VCaP (cell line): ENCODE results near the gene CAPZB.

Experiments used
- H3K27ac ChIP-seq: fragments of 450-650 bp; 2 replicates; pipeline ENCODE4 v1.5.1; 2017
- TF ChIP-seq, protein P1 (sequence below): fragments of 450-650 bp; conservative IDR thresholded peaks from 2 replicates; pipeline ENCODE4 v1.5.1; 2017; ENCODE audit warnings: mild to moderate bottlenecking, moderate library complexity

Gene CAPZB

DNA sequence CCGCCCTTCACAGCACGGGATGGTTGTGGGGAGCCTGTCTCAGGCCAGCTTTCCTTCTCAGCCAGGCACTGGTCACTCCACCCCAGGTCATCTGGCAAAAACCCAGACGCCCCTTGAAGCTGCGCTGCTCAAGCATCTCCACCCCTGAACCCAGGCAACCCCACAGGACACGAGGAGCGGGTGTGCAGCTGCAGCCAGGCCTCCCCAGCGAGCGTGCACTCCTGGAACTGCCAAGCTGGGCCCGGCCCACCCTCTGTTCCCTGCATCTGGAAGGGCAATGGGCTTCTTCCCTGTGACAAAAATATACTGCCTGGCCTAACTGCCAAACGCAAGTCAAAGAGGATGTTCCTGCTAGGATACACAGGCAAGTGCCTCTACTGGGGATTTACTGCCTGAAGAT lies 133.5 kb downstream of the CAPZB start:
- H3K27ac ChIP-seq, result peak overlapping the region; percentile 88
- TF ChIP-seq, protein P1, sequence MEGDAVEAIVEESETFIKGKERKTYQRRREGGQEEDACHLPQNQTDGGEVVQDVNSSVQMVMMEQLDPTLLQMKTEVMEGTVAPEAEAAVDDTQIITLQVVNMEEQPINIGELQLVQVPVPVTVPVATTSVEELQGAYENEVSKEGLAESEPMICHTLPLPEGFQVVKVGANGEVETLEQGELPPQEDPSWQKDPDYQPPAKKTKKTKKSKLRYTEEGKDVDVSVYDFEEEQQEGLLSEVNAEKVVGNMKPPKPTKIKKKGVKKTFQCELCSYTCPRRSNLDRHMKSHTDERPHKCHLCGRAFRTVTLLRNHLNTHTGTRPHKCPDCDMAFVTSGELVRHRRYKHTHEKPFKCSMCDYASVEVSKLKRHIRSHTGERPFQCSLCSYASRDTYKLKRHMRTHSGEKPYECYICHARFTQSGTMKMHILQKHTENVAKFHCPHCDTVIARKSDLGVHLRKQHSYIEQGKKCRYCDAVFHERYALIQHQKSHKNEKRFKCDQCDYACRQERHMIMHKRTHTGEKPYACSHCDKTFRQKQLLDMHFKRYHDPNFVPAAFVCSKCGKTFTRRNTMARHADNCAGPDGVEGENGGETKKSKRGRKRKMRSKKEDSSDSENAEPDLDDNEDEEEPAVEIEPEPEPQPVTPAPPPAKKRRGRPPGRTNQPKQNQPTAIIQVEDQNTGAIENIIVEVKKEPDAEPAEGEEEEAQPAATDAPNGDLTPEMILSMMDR, result no peak

DNA sequence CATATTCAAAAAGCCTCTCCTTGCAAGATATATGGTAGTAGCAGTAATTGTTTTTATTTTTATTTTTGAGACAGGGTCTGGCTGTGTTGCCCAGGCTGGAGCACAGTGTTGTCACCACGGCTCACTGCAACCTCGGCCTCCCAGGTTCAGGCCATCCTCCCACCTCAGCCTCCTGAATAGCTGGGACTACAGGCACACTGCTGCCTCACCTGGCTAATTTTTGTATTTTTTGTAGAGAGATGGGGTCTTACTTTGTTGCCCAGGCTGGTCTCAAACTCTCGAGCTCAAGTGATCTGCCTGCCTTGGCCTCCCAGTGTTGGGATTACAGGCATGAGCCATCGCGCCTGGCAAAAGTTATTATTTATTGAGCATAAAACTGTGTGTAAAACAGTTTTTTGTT lies 134.8 kb downstream of the CAPZB start:
- TF ChIP-seq, protein P1, result no peak

DNA sequence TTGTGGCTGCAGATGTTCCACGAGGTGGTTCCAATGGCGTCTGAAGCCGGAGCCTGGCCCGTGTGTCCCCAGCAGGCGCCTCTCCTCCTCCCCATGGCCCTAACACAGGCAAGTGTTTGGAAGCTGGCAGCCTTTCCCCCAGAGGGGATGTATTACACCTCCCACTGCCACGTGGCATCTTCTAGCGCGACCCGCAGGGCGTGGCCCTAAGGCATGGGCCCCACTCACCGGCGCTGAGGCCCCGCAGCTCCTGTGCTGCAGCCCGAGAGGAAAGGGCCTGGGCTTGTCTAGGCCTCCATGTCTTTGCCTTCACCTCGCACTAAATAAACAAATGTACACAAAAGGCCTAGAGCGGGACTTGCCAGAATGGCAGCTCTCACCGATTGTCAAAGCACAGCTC lies 135.3 kb downstream of the CAPZB start:
- TF ChIP-seq, protein P1, result no peak
- no peak overlapping the region for H3K27ac ChIP-seq

More for the DNA sequence above, 134.8 kb downstream of the CAPZB start:
- no peak overlapping the region for H3K27ac ChIP-seq

DNA sequence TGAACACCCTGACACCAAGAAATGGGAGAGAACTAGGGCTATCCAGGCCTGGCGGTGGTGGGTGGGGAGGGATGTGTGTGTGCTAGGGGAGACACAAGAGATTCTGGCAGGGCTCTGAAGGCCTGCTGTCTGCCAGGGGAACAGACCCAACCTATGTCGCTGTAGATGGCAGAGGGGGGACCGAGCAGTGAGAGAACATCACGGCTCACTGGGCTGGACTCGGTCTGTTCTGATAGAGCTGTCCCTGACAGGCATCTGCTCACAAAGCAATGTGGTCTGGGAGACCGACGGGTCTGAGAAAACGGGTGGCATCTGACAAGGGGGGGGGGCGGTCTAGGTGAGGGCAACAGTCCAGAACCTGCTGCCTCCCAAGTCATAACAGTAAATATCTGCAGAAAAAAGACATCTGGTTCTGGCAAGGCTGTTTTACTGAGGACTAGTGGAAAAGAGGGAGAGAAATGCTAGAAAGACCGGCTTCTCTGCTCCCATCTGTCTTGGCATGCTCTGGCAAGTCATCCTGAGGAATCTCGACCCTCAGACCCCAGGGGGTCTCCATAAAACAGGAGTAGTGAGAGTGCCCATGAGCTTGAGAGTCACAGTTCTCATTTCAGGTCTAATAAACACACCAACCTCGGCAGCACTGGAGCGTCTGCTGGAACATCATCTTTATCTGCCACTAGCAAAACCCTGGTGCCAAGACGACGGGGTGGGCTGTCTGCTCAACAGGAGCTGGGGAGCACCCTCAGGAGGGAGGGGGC lies 136.7 kb downstream of the CAPZB start:
- no peak overlapping the region; the same call in 1 of the 2 replicates for H3K27ac ChIP-seq
- TF ChIP-seq, protein P1, result no peak

DNA sequence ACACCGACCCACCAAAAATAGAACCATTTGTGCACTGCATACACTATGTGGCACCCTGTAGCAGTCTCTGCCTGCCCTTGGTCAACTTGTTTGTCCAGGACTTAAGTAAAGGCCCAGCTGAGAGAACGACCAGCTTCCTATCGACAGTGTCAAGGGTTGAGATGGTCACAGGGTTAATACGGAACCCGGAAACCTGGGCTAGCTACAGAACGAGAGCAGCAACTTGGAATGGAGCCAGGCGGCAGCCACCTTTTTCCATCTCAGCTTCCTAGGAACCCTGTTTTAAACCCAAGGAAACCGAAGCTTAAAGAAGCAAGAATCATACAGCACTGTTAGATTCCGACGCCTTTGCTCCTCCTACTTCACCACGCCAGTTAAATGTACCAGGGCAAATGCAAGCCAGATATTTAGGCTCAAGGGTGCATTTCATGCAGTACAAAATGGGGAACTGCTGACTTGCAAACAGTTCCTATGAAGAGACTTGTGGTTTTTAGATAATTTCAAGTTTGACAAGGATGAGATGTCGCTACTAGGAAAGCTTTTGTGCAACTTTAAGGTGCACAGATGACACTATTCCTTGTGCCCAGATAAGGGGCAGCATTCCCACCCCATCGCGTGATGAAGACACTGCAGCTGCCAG lies 137.7 kb downstream of the CAPZB start:
- TF ChIP-seq, protein P1, result no peak

DNA sequence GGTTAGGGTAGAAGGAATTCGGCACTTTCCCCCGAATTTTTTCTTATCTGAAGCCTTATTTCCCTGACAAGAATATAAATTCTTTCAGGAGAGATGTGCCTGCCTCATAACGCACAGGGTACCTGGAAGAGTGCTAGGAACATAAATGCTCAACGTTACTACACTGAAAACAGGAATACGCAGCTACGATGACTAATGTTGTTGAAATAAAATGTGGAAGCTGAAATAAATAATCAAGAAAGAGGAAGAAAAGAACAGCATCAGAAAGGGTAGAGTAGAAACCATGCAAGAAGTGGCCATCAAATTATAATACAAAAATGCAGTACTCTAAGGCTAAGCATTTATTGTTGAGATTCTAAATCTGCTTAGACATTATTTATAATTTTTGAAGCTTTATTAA lies 139.3 kb downstream of the CAPZB start:
- H3K27ac ChIP-seq, result no peak overlapping the region
- TF ChIP-seq, protein P1, result no peak

More for the DNA sequence above, 137.7 kb downstream of the CAPZB start:
- peak overlapping the region; percentile 59 for H3K27ac ChIP-seq

DNA sequence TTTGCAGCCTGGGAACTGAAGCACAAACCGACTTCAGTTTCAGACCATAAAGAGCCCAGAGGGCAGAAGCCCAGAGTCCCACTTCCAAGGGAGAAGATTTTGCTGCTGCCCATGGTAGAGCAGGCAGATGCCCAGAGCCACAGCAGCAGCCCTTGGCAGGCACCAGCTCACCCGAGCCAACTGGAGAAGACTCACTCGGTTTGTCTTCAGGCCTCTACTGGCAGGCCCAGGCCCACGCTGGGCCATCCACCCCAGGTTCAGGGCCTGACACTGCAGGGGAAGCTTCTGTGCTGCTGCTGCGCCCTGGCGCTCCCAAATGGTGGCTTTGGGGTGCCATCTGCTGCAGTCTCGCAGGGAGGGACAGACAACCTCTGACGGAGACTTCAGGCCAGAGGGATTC lies 139.9 kb downstream of the CAPZB start:
- TF ChIP-seq, protein P1, result no peak
- no peak overlapping the region for H3K27ac ChIP-seq
